Measurements from ENCODE around the gene SUCLG2. TPM values are rescaled to one million over a fixed set of nuclear protein-coding genes. Genes with fewer than 3 reads are reported as not detected.
"Not testable (repeated sequence)": the region's sequence is repeated elsewhere in the genome, so short reads cannot be mapped to it uniquely, and the experiment has no call there.

Gene SUCLG2
- total RNA-seq, 1 donor from 2014 or later = 33.2 TPM

GRCh38 chr3:67605377-67605776, 49.0 kb downstream of the SUCLG2 start:
- peak; percentile 65 for DNase-seq

- no peak for DNase-seq
Observed at GRCh38 chr3:67602816-67603215, 51.6 kb downstream of the SUCLG2 start.

- DNase-seq = no peak
Observed at GRCh38 chr3:67601919-67602608, 52.3 kb downstream of the SUCLG2 start.

GRCh38 chr3:67601385-67601784, 53.0 kb downstream of the SUCLG2 start:
- no peak for DNase-seq

GRCh38 chr3:67599821-67600220, 54.6 kb downstream of the SUCLG2 start:
- no peak for DNase-seq

- no peak for DNase-seq
Observed at GRCh38 chr3:67598814-67599556, 55.4 kb downstream of the SUCLG2 start.

- DNase-seq = no peak
Observed at GRCh38 chr3:67595424-67595823, 59.0 kb downstream of the SUCLG2 start.

GRCh38 chr3:67593761-67594234, 60.6 kb downstream of the SUCLG2 start:
- peak; percentile 18 for DNase-seq

GRCh38 chr3:67592057-67592456, 62.4 kb downstream of the SUCLG2 start:
- no peak for DNase-seq

- no peak for DNase-seq
Observed at GRCh38 chr3:67587811-67588210, 66.6 kb downstream of the SUCLG2 start.

GRCh38 chr3:67587301-67587700, 67.1 kb downstream of the SUCLG2 start:
- no peak for DNase-seq

GRCh38 chr3:67584608-67585007, 69.8 kb downstream of the SUCLG2 start:
- not testable (repeated sequence) for DNase-seq

GRCh38 chr3:67580430-67581000, 73.9 kb downstream of the SUCLG2 start:
- DNase-seq = no peak

GRCh38 chr3:67578416-67578815, 76.0 kb downstream of the SUCLG2 start:
- DNase-seq = peak; percentile 37

GRCh38 chr3:67576441-67576840, 78.0 kb downstream of the SUCLG2 start:
- DNase-seq = no peak

- no peak for DNase-seq
Observed at GRCh38 chr3:67569324-67569723, 85.1 kb downstream of the SUCLG2 start.

GRCh38 chr3:67567893-67568292, 86.5 kb downstream of the SUCLG2 start:
- no peak for DNase-seq

GRCh38 chr3:67564973-67565372, 89.4 kb downstream of the SUCLG2 start:
- DNase-seq = no peak

GRCh38 chr3:67564008-67564407, 90.4 kb downstream of the SUCLG2 start:
- peak; percentile 49 for DNase-seq

GRCh38 chr3:67561667-67562394, 92.6 kb downstream of the SUCLG2 start:
- DNase-seq = no peak

- no peak for DNase-seq
Observed at GRCh38 chr3:67561266-67561665, 93.1 kb downstream of the SUCLG2 start.

- no peak for DNase-seq
Observed at GRCh38 chr3:67559029-67559605, 95.3 kb downstream of the SUCLG2 start.

- no peak for DNase-seq
Observed at GRCh38 chr3:67558426-67558825, 96.0 kb downstream of the SUCLG2 start.

All from dermis blood vessel endothelial cell (primary cell).